ENCODE measurements around the gene RNF10. TPM values are rescaled to one million over a fixed set of nuclear protein-coding genes. Genes with fewer than 3 reads are reported as not detected.
"Not testable (repeated sequence)": the region's sequence is repeated elsewhere in the genome, so short reads cannot be mapped to it uniquely, and the experiment has no call there.

The RNF10 gene
- total RNA-seq, 2 donors from 2014 or later: 182 to 196 TPM

GRCh38 chr12:120588371-120588770 lies 54.2 kb downstream of the RNF10 start:
- Mint-ChIP-seq H3K9me3 (no peaks in the 10 kb centered on the region), H3K27ac (no peak overlapping the region), H3K36me3 (no peaks in the 10 kb centered on the region)
- ATAC-seq (no peak), DNase-seq (ENCODE audit: low spot score in 2 of 2) (no peak)

GRCh38 chr12:120588948-120589930 lies 55.1 kb downstream of the RNF10 start:
- H3K36me3 Mint-ChIP-seq: no peaks in the 10 kb centered on the region
- DNase-seq (ENCODE audit: low spot score in 2 of 2): no peak
- no peak for ATAC-seq
- no peaks in the 10 kb centered on the region for H3K9me3 Mint-ChIP-seq
- H3K27ac Mint-ChIP-seq: no peak overlapping the region

GRCh38 chr12:120590741-120591407 lies 56.7 kb downstream of the RNF10 start:
- no peak for ATAC-seq
- no peak for DNase-seq (ENCODE audit: low spot score in 2 of 2)
- H3K36me3 Mint-ChIP-seq: no peaks in the 10 kb centered on the region
- no peaks in the 10 kb centered on the region for H3K9me3 Mint-ChIP-seq
- H3K27ac Mint-ChIP-seq: no peak overlapping the region

DNA sequence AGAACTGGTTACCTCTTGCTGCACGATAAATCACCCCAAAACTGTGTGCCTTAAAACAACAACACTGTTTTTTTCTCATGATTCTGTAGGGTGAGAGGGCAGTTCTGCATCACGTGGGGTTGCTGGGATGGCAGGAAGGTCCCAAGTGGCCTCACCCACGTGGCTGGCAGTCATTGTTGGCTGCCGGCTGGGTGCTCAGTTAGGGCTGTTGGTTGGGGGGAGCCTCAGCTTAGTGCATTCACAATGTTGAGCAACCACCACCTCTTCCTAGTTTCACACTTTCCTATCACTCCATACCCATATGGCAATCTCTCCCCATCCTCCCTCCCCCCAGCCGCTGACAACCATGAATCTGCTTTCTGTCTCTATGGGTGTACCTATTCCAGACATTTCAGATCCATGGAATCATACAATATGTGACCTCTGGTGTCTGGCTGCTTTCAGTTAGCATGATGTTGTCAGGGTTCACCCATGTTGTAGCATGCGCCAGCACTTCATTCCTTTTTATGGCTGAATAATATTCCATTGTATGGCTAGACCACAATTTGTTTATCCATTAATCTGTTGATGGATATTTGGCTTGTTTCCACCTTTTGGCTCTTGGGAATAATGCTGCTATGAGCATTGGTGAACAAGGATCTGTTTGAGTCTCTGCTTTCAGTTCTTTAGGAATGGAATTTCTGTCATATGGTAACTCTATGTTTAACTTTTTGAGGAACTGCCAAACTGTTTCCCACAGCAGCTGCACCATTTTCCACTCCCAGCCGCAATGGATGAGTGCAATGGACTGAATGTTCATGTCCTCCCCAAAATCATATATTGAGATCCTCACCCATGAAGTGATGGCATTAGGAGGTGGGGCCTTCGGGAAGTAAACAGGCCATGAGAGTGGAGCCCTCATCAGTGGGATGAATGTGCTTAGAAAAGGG lies 58.2 kb downstream of the RNF10 start:
- no peaks in the 10 kb centered on the region for H3K36me3 Mint-ChIP-seq
- DNase-seq (ENCODE audit: low spot score in 2 of 2) (no peak), ATAC-seq (no peak)
- no peak overlapping the region for H3K27ac Mint-ChIP-seq
- H3K9me3 Mint-ChIP-seq: no peaks in the 10 kb centered on the region

DNA sequence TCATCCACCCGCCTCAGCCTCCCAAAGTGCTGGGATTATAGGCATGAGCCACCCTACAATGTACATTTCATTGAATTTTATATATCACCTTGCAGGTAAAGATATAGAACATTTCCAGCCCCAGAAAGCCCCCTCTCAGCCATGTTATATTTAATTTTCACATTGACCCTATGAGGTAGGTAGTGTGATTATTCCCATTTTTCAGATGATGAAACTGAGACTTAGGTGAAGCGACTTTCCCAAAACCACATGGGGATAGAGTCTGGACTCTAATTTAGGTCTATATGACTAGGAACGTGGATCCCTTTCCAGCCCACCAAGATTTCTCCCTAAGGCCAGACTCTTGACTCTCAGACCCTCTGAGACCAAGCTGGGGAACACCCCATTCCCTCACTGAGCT lies 62.7 kb downstream of the RNF10 start:
- Mint-ChIP-seq H3K9me3 (no peaks in the 10 kb centered on the region), H3K36me3 (no peaks in the 10 kb centered on the region), H3K27ac (no peak overlapping the region)
- no peak for DNase-seq (ENCODE audit: low spot score in 2 of 2)
- no peak for ATAC-seq

GRCh38 chr12:120597861-120598260 lies 63.7 kb downstream of the RNF10 start:
- ATAC-seq (no peak), DNase-seq (ENCODE audit: low spot score in 2 of 2) (no peak)
- no peaks in the 10 kb centered on the region for H3K9me3 Mint-ChIP-seq
- H3K36me3 Mint-ChIP-seq: no peaks in the 10 kb centered on the region
- H3K27ac Mint-ChIP-seq: no peak overlapping the region

DNA sequence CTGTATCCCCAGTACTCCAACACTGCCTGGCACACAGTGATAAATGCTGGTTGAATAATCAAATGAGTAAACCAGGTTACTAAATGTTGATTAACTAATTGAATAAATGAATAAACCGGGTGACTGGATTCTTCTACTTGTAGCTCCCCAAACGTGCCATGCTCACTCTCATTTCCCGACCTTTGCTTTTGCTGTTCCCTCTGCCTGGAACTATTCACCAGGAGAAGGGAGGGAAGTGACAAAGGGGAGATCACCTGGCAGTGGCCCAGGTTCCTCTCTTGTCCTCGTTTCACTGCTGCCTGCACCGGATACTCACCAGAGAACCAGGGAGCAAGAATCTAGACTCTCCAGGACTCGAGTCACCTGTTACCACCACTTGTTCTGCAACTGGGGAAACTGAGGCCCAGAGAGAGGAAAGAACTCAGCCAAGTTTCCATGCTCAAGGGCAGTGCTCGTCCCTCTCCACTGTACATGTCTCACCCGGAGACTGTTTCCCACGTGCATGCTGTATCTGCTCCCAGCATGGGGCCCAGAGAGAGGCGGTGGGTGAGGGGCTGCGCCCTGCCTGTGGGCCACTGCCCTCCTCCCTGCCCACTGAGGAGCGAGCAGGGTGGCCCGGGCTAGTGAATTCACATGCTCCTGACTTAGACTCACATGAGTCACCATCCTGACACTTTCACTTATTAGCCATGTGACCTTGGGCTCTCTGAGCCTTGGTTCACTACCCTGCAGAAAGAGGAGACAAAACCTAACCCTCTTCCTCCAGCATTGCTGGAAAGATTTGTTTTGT lies 64.7 kb downstream of the RNF10 start:
- no peak overlapping the region for H3K27ac Mint-ChIP-seq
- no peak for DNase-seq (ENCODE audit: low spot score in 2 of 2)
- ATAC-seq: peak in 1 of 2 donors; percentile 28
- H3K9me3 Mint-ChIP-seq: no peaks in the 10 kb centered on the region
- no peaks in the 10 kb centered on the region for H3K36me3 Mint-ChIP-seq

DNA sequence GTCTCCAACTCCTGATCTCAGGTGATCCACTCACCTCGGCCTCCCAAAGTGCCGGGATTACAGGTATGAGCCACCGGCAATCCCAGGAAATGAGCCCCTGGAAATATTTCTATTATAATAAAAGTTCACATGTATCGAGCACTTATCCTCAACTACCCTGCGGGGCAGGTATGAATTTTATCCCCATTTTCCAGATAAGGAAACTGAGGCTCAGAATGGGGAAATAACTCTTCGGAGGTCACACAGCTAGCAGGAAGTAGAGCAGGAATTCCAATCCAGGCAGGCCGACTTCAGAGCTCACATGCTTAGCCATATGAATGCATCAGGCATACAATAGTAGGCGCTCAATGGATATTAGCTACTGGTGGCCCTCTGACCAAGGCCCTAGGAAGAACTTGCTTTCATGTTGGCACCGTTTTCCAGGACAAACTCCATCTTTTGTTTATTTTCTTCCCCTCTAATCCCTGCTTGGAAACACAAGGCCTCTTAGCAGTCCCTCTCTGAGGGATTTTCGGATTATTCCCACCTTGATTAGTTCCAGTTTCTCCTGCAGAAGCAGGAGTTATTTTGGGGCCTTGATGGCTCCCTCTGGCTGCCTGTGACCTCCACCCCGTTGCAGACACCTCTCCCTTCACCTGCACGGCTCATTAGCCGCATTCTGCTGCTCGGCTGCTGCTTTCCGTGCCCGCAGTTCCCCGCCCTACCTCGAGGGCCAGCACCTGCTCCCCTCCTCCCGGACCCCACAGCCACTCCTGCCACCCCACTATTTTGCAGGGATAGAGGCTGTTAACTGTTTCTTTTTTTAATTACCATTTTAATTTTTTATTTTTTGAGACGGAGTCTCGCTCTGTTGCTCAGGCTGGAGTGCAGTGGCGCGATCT lies 65.8 kb downstream of the RNF10 start:
- DNase-seq (ENCODE audit: low spot score in 2 of 2) (no peak), ATAC-seq (no peak)
- Mint-ChIP-seq H3K27ac (no peak overlapping the region), H3K36me3 (no peaks in the 10 kb centered on the region), H3K9me3 (no peaks in the 10 kb centered on the region)

GRCh38 chr12:120602416-120602815 lies 68.3 kb downstream of the RNF10 start:
- not testable (repeated sequence) for H3K9me3 Mint-ChIP-seq; H3K36me3 Mint-ChIP-seq; DNase-seq (ENCODE audit: low spot score in 2 of 2); ATAC-seq; H3K27ac Mint-ChIP-seq

DNA sequence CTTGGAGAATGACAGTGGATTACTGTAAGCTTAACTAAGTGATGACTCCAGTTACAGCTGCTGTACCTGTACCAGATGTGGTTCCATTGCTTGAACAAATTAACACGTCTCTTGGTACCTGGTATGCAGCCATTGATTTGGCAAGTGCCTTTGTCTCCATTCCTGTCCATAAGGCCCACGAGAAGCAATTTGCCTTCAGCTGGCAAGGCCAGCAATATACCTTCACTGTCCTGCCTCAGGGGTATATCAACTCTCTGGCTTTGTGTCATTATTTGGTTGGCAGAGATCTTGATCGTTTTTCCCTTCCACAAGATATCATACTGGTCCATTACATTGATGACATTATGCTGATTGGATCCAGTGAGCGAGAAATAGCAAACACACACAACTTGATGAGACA lies 76.4 kb downstream of the RNF10 start:
- Mint-ChIP-seq H3K9me3 (no peaks in the 10 kb centered on the region), H3K36me3 (no peaks in the 10 kb centered on the region), H3K27ac (no peak overlapping the region)
- no peak for DNase-seq (ENCODE audit: low spot score in 2 of 2)
- ATAC-seq: no peak

DNA sequence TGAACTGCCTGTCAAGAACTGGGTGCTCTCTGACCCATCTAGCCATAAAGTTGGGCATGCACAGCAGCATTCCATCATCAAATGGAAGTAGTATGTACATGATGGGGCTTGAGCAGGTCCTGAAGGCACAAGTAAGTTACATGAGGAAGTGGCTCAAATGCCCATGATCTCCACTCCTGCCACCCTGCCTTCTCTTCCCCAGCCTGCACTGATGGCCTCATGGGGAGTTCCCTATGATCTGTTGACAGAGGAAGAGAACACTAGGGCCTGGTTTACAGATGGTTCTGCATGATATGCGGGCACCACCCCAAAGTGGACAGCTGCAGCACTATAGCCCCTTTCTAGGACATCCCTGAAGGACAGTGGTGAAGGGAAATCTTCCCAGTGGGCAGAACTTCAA lies 77.4 kb downstream of the RNF10 start:
- ATAC-seq, H3K27ac Mint-ChIP-seq, H3K9me3 Mint-ChIP-seq: not testable (repeated sequence)

GRCh38 chr12:120614848-120615247 lies 80.7 kb downstream of the RNF10 start:
- Mint-ChIP-seq H3K27ac (peak overlapping the region in 1 of 2 donors; percentile 2), H3K36me3 (no peaks in the 10 kb centered on the region), H3K9me3 (no peaks in the 10 kb centered on the region)
- ATAC-seq (peak; percentile 79 to 81), DNase-seq (ENCODE audit: low spot score in 2 of 2) (no peak)

More for the DNA sequence above, 77.4 kb downstream of the RNF10 start:
- H3K36me3 Mint-ChIP-seq; DNase-seq (ENCODE audit: low spot score in 2 of 2): not testable (repeated sequence)

DNA sequence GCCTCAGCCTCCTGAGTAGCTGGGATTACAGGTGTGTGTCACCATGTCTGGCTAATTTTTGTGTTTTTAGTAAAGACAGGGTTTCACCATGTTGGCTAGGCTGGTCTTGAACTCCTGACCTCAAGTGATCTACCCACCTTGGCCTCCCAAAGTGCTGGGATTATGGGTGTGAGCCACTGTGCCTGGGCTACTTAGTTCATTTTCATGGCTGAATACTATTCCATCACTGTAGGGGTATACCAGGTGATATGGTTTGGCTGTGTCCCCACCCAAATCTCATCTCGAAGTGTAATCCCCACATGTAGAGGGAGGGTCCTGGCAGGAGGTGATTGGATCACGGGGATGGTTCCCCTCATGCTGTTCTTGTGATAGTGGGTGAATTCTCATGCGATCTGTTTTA lies 83.0 kb downstream of the RNF10 start:
- DNase-seq (ENCODE audit: low spot score in 2 of 2); H3K27ac Mint-ChIP-seq; H3K9me3 Mint-ChIP-seq; H3K36me3 Mint-ChIP-seq; ATAC-seq: not testable (repeated sequence)

DNA sequence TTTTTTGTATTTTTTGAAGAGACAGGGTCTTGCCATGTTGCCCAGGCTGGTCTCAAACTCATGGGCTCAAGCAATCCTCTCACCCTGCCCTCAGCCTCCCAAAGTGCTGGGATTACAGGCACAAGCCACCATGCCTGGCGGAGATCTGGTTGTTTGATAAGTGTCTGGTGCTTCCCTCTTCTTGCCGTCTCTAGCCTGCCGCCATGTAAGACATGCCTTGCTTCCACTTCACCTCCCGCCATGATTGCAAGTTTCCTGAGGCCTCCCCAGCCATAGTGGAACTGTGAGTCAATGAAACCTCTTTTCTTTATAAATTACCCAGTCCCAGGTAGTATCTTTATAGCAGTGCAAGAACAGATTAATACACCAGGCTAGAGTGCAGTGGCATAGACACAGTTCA lies 83.6 kb downstream of the RNF10 start:
- H3K36me3 Mint-ChIP-seq; H3K27ac Mint-ChIP-seq; H3K9me3 Mint-ChIP-seq; ATAC-seq; DNase-seq (ENCODE audit: low spot score in 2 of 2): not testable (repeated sequence)

DNA sequence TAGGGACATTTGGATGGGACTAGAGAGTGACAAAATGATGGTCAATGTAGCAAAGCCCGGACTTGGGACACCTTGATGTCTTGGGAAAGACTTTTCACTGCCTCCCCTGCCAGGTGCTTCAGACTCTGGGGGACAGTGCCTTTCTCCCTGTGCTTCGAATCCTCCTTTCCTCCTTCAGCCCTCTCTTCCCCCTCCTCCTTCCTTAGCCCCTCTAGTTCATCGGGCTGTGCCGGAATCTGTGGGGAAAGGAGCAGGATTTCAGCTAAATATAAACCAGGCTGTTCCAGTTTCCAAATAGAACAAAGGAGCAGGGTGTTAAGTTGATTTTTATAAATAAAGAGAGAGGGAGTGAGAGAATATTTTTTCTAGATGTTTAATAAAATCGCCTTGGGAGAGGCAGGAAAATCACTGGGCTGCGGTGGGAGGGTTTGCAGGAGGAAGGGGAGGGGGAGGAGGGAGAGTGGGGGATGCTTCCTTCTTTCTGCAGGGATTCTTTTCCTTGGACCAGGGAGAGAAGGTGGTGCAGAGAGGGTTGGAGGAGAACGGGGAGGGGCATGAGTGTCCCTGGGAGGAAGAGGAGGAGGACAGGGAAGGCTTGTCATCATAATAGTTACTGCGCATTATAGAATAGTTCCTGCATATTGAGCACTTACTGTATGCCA lies 84.9 kb downstream of the RNF10 start:
- Mint-ChIP-seq H3K36me3 (no peaks in the 10 kb centered on the region), H3K9me3 (no peaks in the 10 kb centered on the region), H3K27ac (no peak overlapping the region)
- DNase-seq (ENCODE audit: low spot score in 2 of 2) (no peak), ATAC-seq (no peak)
